DND-41 (cell line): Measurements from ENCODE around the gene SLC27A3.

Experiments
- ATAC-seq: fragments of 200-7000 bp; cut with Tn5 transposase; 3 replicates; pipeline ENCODE4 v1.9.1; 2021; ENCODE audit warnings: low read depth; ENCODE audit not compliant: insufficient read depth
- DNase-seq: peaks from one replicate; pipeline ENCODE4 v3.0.0-alpha.2; 2020
- H2AFZ ChIP-seq: 2 replicates; pipeline ENCODE4 v1.6.0; 2012; ENCODE audit warnings: low read depth, low read length
- H3K27ac ChIP-seq: 2 replicates; pipeline ENCODE4 v1.5.1; 2012; ENCODE audit warnings: low read length, inconsistent platforms
- H3K27me3 ChIP-seq: fragments of 200-600 bp; sonication (generic); 2 replicates; pipeline ENCODE4 v1.6.0; 2012; ENCODE audit warnings: low read length, mild to moderate bottlenecking, inconsistent platforms; ENCODE audit not compliant: insufficient read depth, poor library complexity
- H3K36me3 ChIP-seq: 2 replicates; pipeline ENCODE4 v1.5.1; 2012; ENCODE audit warnings: low read length, inconsistent platforms; ENCODE audit not compliant: insufficient read depth
- H3K4me1 ChIP-seq: 2 replicates; pipeline ENCODE4 v1.5.1; 2012; ENCODE audit warnings: mild to moderate bottlenecking, low read length; ENCODE audit not compliant: insufficient read depth
- H3K4me2 ChIP-seq: 2 replicates; pipeline ENCODE4 v1.6.0; 2012; ENCODE audit warnings: mild to moderate bottlenecking, moderate library complexity, low read length, inconsistent platforms; ENCODE audit not compliant: insufficient read depth
- H3K4me3 ChIP-seq, 2 experiments: fragments of 200-600 bp in 1 of 2; shearing (Covaris generic) in 1 of 2; 2 replicates each; pipeline ENCODE4 v1.5.1; 2012 to 2016; ENCODE audit warnings: inconsistent platforms in 2 of 2, low read length in 2 of 2, mild to moderate bottlenecking in 2 of 2, low read depth in 1 of 2, moderate library complexity in 1 of 2
- H3K79me2 ChIP-seq: 2 replicates; pipeline ENCODE4 v1.6.0; 2012; ENCODE audit warnings: low read length, inconsistent platforms; ENCODE audit not compliant: insufficient read depth
- H3K9ac ChIP-seq: 2 replicates; pipeline ENCODE4 v1.6.0; 2012; ENCODE audit warnings: low read depth, mild to moderate bottlenecking, inconsistent platforms, low read length, moderate library complexity
- H3K9me3 ChIP-seq: 2 replicates; pipeline ENCODE4 v1.5.1; 2012; ENCODE audit warnings: low read length, moderate library complexity, mild to moderate bottlenecking, inconsistent platforms; ENCODE audit not compliant: insufficient read depth, severe bottlenecking
- H4K20me1 ChIP-seq: 2 replicates; pipeline ENCODE4 v1.6.0; 2012; ENCODE audit warnings: low read length; ENCODE audit not compliant: insufficient read depth
- CTCF ChIP-seq: IDR thresholded peaks from 2 replicates; pipeline ENCODE4 v1.5.1; 2012; ENCODE audit warnings: borderline replicate concordance, low read length, moderate library complexity, mild to moderate bottlenecking; ENCODE audit not compliant: poor library complexity, severe bottlenecking; ENCODE audit errors: extremely low read depth
- EZH2 ChIP-seq: IDR thresholded peaks from 3 replicates; pipeline ENCODE4 v1.6.1; 2012; ENCODE audit warnings: borderline replicate concordance, low read depth, mild to moderate bottlenecking, moderate library complexity, low read length, inconsistent platforms; ENCODE audit not compliant: severe bottlenecking

Gene SLC27A3

GRCh38 chr1:153730468-153730988 lies 44.7 kb upstream of the SLC27A3 start:
- H3K9ac ChIP-seq, result no peak overlapping the region; the same call in 1 of the 2 replicates
- peaks cover 9% of the 10 kb centered on the region for H3K36me3 ChIP-seq
- H2AFZ ChIP-seq, result no peak overlapping the region
- ATAC-seq (no peak), DNase-seq (no peak)
- H3K9me3 ChIP-seq, result no peaks in the 10 kb centered on the region
- H4K20me1 ChIP-seq, result no peaks in the 10 kb centered on the region
- peak overlapping the region; percentile 75; the same call in 1 of the 2 replicates for H3K4me2 ChIP-seq
- H3K27ac ChIP-seq, result no peak overlapping the region
- peaks cover 31% of the 10 kb centered on the region for H3K4me1 ChIP-seq
- H3K79me2 ChIP-seq, result peaks cover 39% of the 10 kb centered on the region
- H3K4me3 ChIP-seq, result no peak overlapping the region
- no peaks in the 10 kb centered on the region for H3K27me3 ChIP-seq
- TF ChIP-seq CTCF (no peak), EZH2 (no peak)

GRCh38 chr1:153733970-153734369 lies 41.2 kb upstream of the SLC27A3 start:
- Histone ChIP-seq H3K4me3 (no peak overlapping the region), H2AFZ (no peak overlapping the region), H3K27ac (no peak overlapping the region), H3K79me2 (peaks cover 38% of the 10 kb centered on the region), H3K27me3 (no peaks in the 10 kb centered on the region), H3K36me3 (peaks cover 22% of the 10 kb centered on the region), H3K9ac (no peak overlapping the region), H3K4me2 (no peak overlapping the region), H4K20me1 (no peaks in the 10 kb centered on the region), H3K4me1 (peaks cover 18% of the 10 kb centered on the region), H3K9me3 (no peaks in the 10 kb centered on the region)
- TF ChIP-seq EZH2 (no peak), CTCF (no peak)
- DNase-seq, result no peak
- ATAC-seq, result no peak

GRCh38 chr1:153734396-153735089 lies 40.7 kb upstream of the SLC27A3 start:
- ATAC-seq (no peak), DNase-seq (no peak)
- H2AFZ ChIP-seq, result no peak overlapping the region
- H3K4me3 ChIP-seq, result no peak overlapping the region
- H3K9ac ChIP-seq, result no peak overlapping the region
- H3K9me3 ChIP-seq, result no peaks in the 10 kb centered on the region
- H3K4me2 ChIP-seq, result no peak overlapping the region
- H3K79me2 ChIP-seq, result peaks cover 32% of the 10 kb centered on the region
- TF ChIP-seq CTCF (no peak), EZH2 (no peak)
- peaks cover 22% of the 10 kb centered on the region for H3K36me3 ChIP-seq
- peaks cover 12% of the 10 kb centered on the region for H3K4me1 ChIP-seq
- no peak overlapping the region for H3K27ac ChIP-seq
- no peaks in the 10 kb centered on the region for H4K20me1 ChIP-seq
- no peaks in the 10 kb centered on the region for H3K27me3 ChIP-seq
